Heart left ventricle (tissue), 13 donors: ENCODE results near the gene ZEB2.

Experiments used
- CTCF ChIP-seq, 12 donors: fragments of 200-600 bp; sonication (generic) in 4 of 12; IDR thresholded peaks; one replicate each; pipeline versions ENCODE4 v1.5.0 to v1.8.0; 2018 to 2022; ENCODE audit warnings: antibody characterized with exemption in 12 of 12, mild to moderate bottlenecking in 5 of 12
- POLR2A ChIP-seq, 2 donors: fragments of 450-650 bp; IDR thresholded peaks; one replicate each; pipeline ENCODE4 v1.6.1; 2017; ENCODE audit warnings: antibody characterized with exemption in 2 of 2, mild to moderate bottlenecking in 2 of 2, moderate library complexity in 2 of 2
- donor health status: ischemic (EF 13 %, LVEDD 7.1; RV severe dilation, severe dysfunction).
- donor health status: DM: no; HTN: yes; CAD: no.
- donor health status: DM: no; HTN: no; CAD: no.
- donor health status: ischemic (EF 25% LVEDD 6.9; RV normal size, moderate dysfunction).
- donor health status: ischemic (EF 25% LVEDD 5.7; RV mildly dilated, moderate dysfunction).
- donor health status: ischemic (EF 35%, LVEDD 5.7; RV mildly dilated, moderate dysfunction).
- donor health status: nonischemic (EF 11% LVEDD 7.7; RV severe dilation, severe dysfunction).
- donor health status: DM: yes; HTN: yes; CAD: no.
- donor health status: PGD.
- donor health status: ischemic (EF 29% LVEDD 5.4; RV normal size, mild dysfunction).
- donor health status: nonischemic (EF 23%, LVEDD 6.1; RV moderate dilation, normal function).

- TF ChIP-seq CTCF (IDR thresholded peaks at IDR 0.05) (no peak), POLR2A (IDR thresholded peaks at IDR 0.05) (no peak)
Measured at GRCh38 chr2:144405982-144406788, 113.7 kb downstream of the ZEB2 start.
